ENCODE data around the gene MAGED1.
"Not testable (repeated sequence)": the region's sequence is repeated elsewhere in the genome, so short reads cannot be mapped to it uniquely, and the experiment has no call there.

Gene MAGED1

DNA sequence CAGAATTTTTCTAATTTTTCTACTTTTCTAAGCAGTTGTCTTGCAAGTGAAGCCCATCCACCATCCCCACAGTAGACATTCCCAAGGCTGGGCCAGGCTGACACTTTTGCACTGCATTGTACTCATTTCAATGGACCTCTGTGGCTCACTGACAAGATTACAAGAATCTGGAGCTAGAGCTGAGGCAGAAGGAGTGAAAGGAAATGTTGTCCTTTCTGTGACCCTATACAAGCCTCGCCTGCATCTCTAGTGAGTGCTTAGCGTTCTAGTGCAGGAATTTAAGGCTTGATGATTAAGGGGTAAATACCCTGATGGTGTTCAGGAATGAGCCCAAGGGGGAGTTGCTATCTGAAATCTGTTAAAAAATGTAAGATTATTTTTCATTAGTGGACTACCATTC is 6.3 kb downstream of the MAGED1 start:
- DNase-seq: no peak

DNA sequence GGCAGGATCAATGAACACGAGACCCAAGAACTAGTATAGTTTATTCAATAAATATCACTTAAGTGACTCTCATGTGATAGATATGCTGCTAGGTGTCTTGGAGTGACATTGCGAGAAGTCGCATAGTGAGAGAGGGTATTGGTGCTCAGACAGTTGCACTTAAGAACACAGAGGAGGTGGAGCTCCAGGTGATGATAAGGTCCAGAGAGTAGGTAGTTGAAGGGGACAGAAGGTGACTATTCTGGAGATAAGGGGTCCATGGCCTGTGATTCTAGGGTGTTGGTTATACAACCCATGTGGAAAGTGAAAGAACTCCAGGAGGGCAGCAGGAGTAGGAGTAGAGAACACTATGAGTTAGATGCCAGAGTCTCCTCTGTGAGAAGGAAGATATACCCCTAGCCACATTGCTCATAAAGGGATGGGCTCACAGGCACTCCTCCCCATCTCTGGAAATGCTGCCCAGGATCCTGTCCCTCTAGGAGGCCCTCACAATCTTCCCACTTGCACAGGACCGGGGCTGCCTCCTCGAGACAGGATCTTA is 9.2 kb downstream of the MAGED1 start:
- DNase-seq: no peak

GRCh38 chrX:51905152-51905551 is 11.7 kb downstream of the MAGED1 start:
- not testable (repeated sequence) for DNase-seq

- no peak for DNase-seq
Observed at GRCh38 chrX:51905711-51906110, 12.3 kb downstream of the MAGED1 start.

- DNase-seq: no peak
Observed at GRCh38 chrX:51917604-51918003, 24.2 kb downstream of the MAGED1 start.

GRCh38 chrX:51922561-51922960 is 29.1 kb downstream of the MAGED1 start:
- DNase-seq: no peak

DNA sequence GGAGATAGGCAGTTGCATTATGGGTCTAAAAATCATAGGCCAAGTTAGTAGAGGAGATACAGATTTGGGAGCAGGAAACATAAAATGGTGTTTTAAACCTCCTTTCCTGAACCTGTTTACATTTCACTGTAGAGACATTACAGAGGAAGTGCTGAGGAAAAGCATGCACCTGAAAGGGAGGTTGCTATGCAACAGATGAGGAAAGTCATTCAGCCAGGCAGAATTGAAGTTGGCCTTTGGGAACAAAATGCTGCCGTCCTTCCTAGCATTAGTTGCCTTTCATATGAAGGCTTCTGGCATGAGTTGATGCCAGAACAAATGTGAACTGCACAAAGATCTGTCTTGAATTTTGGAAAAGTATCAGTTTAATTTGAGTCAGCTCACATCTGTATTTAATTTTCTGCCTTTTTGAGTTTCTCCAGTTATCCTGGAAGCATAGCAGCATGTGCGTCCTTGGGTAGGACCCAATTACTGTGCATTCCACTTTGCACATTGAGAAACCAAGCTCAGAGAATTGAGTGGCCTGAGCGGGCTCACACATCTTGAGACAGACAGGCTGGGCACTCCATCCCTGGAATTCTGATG is 38.2 kb downstream of the MAGED1 start:
- no peak for DNase-seq

Measured in activated CD4-positive, alpha-beta T cell treated with anti-CD3 and anti-CD28 coated beads, Interleukin-10, Interleukin-2, amounts not matched to agents 100 ng/mL and 50 ng/mL, durations not matched to agents 16 hours and 8 hours (primary cell).